Measurements from ENCODE around the gene MCM3AP.

DNA sequence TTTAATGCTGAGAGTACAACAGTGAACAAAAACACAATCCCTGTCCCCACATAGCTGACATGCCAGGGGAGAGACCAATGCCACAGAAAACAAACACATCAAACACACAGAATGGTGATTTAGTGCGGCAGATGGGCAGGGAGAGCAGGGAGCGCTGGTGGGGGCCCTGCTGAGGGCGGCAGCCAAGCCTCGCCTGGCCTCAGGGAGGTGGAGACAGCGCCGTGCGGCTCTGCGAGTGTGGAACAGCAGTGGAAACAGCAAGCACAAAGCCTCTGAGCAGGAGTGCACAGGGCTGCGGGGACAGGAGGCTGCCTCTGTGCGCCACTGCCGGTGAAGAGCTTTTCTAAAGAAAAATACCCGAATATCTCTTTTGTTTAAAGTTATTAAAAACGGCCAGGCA lies 17.0 kb downstream of the MCM3AP start:
- TF ChIP-seq CTCF (IDR thresholded peaks at IDR 0.05; ENCODE audit: low read length) (no peak), EZH2 (optimal IDR thresholded peaks at IDR 0.05; ENCODE audit: low read depth, low read length) (no peak), EZH2phosphoT487 (IDR thresholded peaks at IDR 0.05; ENCODE audit: low read length) (no peak)
